Nephron progenitor cell (in vitro differentiated cells): ENCODE measurements around the gene HIRA.

Experiments
- DNase-seq: peaks from one replicate; pipeline ENCODE4 v3.0.0; 2021
- H3K27ac Mint-ChIP-seq: 2 replicates; pipeline ENCODE4 v1.8.0; 2021; ENCODE audit warnings: mild to moderate bottlenecking, moderate library complexity, mixed read lengths
- H3K27me3 Mint-ChIP-seq: 2 replicates; pipeline ENCODE4 v1.8.0; 2021; ENCODE audit warnings: mild to moderate bottlenecking, low read depth, mixed read lengths; ENCODE audit not compliant: poor library complexity
- H3K36me3 Mint-ChIP-seq: 2 replicates; pipeline ENCODE4 v1.8.0; 2021; ENCODE audit warnings: low read depth, mixed read lengths
- H3K4me1 Mint-ChIP-seq: 2 replicates; pipeline ENCODE4 v1.8.0; 2021; ENCODE audit warnings: mixed read lengths
- H3K4me3 Mint-ChIP-seq: 2 replicates; pipeline ENCODE4 v1.8.0; 2021; ENCODE audit warnings: mild to moderate bottlenecking, moderate library complexity, mixed read lengths
- H3K9me3 Mint-ChIP-seq: 2 replicates; pipeline ENCODE4 v1.8.0; 2021; ENCODE audit warnings: mild to moderate bottlenecking, moderate library complexity, mixed read lengths
- TF ChIP-seq, protein P1 (sequence below): fragments of 200-600 bp; sonication (generic); IDR thresholded peaks from 2 replicates; pipeline ENCODE4 v1.5.0; 2021; ENCODE audit warnings: antibody characterized with exemption

The HIRA gene

DNA sequence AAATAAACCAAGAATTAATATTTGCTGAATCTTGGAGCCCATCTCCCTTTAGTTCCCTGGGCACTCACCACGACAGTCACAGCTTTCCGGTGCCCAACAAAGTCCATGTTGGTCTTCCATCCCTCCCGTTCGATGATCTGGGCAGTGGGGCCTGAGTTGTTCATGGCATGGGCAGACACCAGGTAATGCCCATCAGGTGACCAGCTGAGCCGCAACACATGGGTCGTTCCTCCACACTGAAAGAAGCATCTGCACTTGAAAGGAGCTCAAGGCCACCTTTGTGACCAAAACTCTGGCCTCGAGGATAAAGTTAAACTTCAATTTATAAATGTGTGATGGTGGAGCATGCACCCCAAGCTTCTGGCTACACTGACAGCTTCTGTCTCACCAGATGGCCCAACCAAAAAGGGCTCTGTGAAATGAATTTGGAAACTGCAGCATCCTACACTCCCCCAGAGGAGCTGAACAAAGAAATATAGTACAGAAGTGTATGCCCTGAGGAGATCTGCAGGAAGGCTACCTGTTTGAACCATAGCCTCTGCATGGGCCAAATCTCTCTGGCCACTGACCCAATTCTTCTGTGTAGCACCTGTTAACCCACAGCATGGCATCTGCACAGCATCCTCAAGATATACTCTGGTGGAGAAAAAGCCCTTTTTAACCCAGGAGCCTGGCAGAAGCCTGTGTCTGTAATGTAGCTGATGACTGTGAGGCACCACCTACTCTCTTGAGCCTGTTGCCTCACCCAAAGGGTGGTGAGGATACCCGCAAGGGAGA is 37.1 kb downstream of the HIRA start:
- no peaks in the 10 kb centered on the region for H3K4me1 Mint-ChIP-seq
- H3K27ac Mint-ChIP-seq = peak overlapping the region; percentile 37
- H3K9me3 Mint-ChIP-seq = no peaks in the 10 kb centered on the region
- H3K36me3 Mint-ChIP-seq = peaks cover 41% of the 10 kb centered on the region
- no peak for DNase-seq
- TF ChIP-seq, protein P1, sequence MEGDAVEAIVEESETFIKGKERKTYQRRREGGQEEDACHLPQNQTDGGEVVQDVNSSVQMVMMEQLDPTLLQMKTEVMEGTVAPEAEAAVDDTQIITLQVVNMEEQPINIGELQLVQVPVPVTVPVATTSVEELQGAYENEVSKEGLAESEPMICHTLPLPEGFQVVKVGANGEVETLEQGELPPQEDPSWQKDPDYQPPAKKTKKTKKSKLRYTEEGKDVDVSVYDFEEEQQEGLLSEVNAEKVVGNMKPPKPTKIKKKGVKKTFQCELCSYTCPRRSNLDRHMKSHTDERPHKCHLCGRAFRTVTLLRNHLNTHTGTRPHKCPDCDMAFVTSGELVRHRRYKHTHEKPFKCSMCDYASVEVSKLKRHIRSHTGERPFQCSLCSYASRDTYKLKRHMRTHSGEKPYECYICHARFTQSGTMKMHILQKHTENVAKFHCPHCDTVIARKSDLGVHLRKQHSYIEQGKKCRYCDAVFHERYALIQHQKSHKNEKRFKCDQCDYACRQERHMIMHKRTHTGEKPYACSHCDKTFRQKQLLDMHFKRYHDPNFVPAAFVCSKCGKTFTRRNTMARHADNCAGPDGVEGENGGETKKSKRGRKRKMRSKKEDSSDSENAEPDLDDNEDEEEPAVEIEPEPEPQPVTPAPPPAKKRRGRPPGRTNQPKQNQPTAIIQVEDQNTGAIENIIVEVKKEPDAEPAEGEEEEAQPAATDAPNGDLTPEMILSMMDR = no peak
- no peak overlapping the region for H3K4me3 Mint-ChIP-seq
- H3K27me3 Mint-ChIP-seq = no peaks in the 10 kb centered on the region

DNA sequence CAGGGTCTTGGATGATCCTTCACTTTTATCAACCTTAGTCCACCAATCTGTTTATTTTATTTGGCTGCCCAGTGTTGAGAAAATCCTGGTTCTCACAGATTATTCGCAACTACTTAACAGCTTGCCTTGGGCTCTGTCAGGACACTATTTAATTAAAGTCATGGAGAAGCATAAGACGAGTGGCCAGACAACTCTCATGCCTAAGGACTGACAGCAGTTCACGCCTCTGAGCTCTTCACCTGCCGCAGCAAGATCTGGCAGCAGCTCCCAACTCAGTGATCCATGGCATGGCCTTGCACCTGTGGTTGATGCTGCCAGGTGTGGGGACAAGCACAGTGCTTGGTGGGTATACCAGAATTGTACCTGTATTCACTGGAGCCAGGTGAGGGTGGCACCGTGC is 37.8 kb downstream of the HIRA start:
- Mint-ChIP-seq H3K36me3 (peaks cover 44% of the 10 kb centered on the region), H3K4me1 (no peaks in the 10 kb centered on the region), H3K27ac (no peak overlapping the region), H3K4me3 (no peak overlapping the region), H3K27me3 (no peaks in the 10 kb centered on the region), H3K9me3 (no peaks in the 10 kb centered on the region)
- TF ChIP-seq, protein P1 = no peak
- no peak for DNase-seq

DNA sequence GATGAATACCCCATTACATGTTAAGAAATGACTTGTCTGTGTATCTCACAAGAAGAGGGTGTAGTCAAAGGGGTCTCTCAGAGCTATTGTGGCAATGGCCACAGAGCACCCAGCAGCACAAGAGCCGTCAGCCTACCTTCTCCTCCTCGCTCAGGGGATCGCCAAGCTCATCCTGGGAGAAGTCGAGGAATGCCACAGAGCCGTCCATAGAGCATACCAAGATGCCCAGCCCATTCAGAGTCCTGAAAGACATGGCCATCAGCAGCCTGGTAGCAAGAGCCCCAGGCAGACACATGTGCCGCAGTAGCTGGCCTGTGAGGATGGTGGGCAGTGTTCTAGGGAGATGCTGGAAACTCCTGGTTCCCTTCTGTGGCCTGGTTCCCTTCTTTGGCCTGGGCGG is 44.0 kb downstream of the HIRA start:
- H3K4me1 Mint-ChIP-seq = no peaks in the 10 kb centered on the region
- peaks cover 50% of the 10 kb centered on the region for H3K36me3 Mint-ChIP-seq
- no peak overlapping the region for H3K4me3 Mint-ChIP-seq
- DNase-seq = no peak
- H3K9me3 Mint-ChIP-seq = no peaks in the 10 kb centered on the region
- no peak overlapping the region for H3K27ac Mint-ChIP-seq
- TF ChIP-seq, protein P1 = no peak
- H3K27me3 Mint-ChIP-seq = no peaks in the 10 kb centered on the region

DNA sequence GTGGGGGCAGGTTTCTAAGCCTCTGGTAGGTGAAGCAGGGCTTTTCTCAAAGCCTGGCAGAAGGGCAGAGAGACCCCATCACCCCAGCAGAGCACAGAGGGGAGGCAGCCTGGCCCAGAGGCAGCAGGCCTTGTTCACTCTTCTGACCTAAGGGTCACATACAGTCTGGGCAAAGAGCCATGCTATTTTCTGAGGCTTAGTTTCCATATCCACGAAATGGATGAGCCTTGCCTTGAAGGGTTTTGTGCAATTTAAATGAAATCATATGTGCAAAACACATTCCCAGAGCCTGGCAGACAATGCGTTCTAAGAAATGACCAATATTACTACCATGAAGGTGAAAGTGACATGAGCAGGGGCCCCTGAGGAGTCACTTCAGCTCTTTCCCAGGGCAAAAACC is 44.5 kb downstream of the HIRA start:
- Mint-ChIP-seq H3K36me3 (peaks cover 55% of the 10 kb centered on the region), H3K27me3 (no peaks in the 10 kb centered on the region), H3K9me3 (no peaks in the 10 kb centered on the region), H3K4me3 (no peak overlapping the region), H3K27ac (no peak overlapping the region), H3K4me1 (no peaks in the 10 kb centered on the region)
- TF ChIP-seq, protein P1 = no peak
- no peak for DNase-seq

DNA sequence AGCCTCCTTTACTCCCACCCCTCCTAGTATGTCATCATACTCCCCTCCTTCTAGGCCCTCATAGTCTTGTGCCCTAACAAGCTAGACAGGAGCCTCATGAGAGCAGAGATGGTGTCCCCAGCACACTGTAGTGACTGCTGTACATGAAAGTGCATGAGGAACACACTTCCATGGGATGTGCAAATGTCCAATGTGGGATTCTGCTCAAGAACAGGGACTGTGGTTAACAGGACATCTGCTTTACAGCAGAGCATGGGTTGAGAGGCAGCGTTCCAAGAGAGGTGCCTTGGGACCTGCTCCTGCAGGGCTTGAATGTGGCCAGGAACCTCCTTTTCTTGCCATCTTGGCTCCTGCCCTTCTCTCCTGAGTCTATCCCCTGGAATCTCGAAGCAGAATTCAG is 45.3 kb downstream of the HIRA start:
- no peaks in the 10 kb centered on the region for H3K4me1 Mint-ChIP-seq
- H3K36me3 Mint-ChIP-seq = peaks cover 59% of the 10 kb centered on the region
- H3K9me3 Mint-ChIP-seq = no peaks in the 10 kb centered on the region
- no peak overlapping the region for H3K27ac Mint-ChIP-seq
- H3K27me3 Mint-ChIP-seq = no peaks in the 10 kb centered on the region
- TF ChIP-seq, protein P1 = no peak
- H3K4me3 Mint-ChIP-seq = no peak overlapping the region
- no peak for DNase-seq
